A549 (cell line): ENCODE measurements around the gene NTSR1. TPM values are rescaled to one million over a fixed set of nuclear protein-coding genes. Genes with fewer than 3 reads are reported as not detected.

Source experiments
- ATAC-seq, 2 experiments: fragments of 200-7000 bp in 1 of 2; fragments of >200 bp in 1 of 2; cut with Nextera tagmentation in 1 of 2; cut with Tn5 transposase in 1 of 2; 3 replicates each; pipeline versions ENCODE4 v1.8.0 to v1.9.1; 2018 to 2020; ENCODE audit warnings: mild to moderate bottlenecking in 1 of 2, moderate library complexity in 1 of 2
- CTCF ChIA-PET: fragments of 300-600 bp; sonication (Branson Sonifier 250); formaldehyde crosslinking; extraction: SDS; loops from one replicate; lab custom pipeline; 2021; ENCODE audit warnings: antibody characterized with exemption, inconsistent platforms; lab: Yijun Ruan, JAX
- POLR2A ChIA-PET: fragments of 350-600 bp; formaldehyde crosslinking; extraction: SDS; loops from one replicate; lab custom pipeline; 2021; ENCODE audit warnings: antibody characterized with exemption, inconsistent platforms; lab: Yijun Ruan, JAX
- DNase-seq, 2 experiments: peaks; one replicate each; pipeline versions ENCODE4 v3.0.0 to v3.0.0-alpha.2; 2011 to 2016; ENCODE audit warnings: low read depth in 1 of 2, low spot score in 1 of 2
- FAIRE-seq: peaks from 2 replicates; lab custom pipeline; 2011; peaks lifted over from hg19 to GRCh38; lab: Jason Lieb, UNC
- H3K27ac ChIP-seq, 2 experiments: fragments of >200 bp; sonication (Bioruptor Twin); formaldehyde crosslinking; 3 replicates each; pipeline ENCODE4 v1.5.1; 2016 to 2017
- H3K4me1 ChIP-seq: fragments of >200 bp; sonication (Bioruptor Twin); formaldehyde crosslinking; 3 replicates; pipeline ENCODE4 v1.6.1; 2016
- H3K4me2 ChIP-seq: fragments of >200 bp; sonication (Bioruptor Twin); formaldehyde crosslinking; 3 replicates; pipeline ENCODE4 v1.6.1; 2016
- H3K4me3 ChIP-seq: fragments of >200 bp; sonication (Bioruptor Twin); formaldehyde crosslinking; 3 replicates; pipeline ENCODE4 v1.5.1; 2016
- H3K9me3 ChIP-seq: fragments of >200 bp; sonication (Bioruptor Twin); formaldehyde crosslinking; 3 replicates; pipeline ENCODE4 v1.6.1; 2016
- CBX8 ChIP-seq: fragments of 200-600 bp; sonication (generic); IDR thresholded peaks from 2 replicates; pipeline ENCODE4 v1.6.1; 2016
- CEBPB ChIP-seq, 2 experiments: fragments of >200 bp in 1 of 2; sonication (Bioruptor Twin) in 1 of 2; formaldehyde crosslinking in 1 of 2; IDR thresholded peaks; 2 replicates each; pipeline ENCODE4 v1.6.1; 2012 to 2016
- CHD2 ChIP-seq: fragments of 150-350 bp; IDR thresholded peaks from 2 replicates; pipeline ENCODE4 v1.6.1; 2014; ENCODE audit warnings: low read length; ENCODE audit not compliant: partially characterized antibody
- EHF ChIP-seq: fragments of 250-450 bp; sonication (Bioruptor Pico); IDR thresholded peaks from 2 replicates; pipeline ENCODE4 v1.5.0; 2020; ENCODE audit warnings: mild to moderate bottlenecking
- EHMT2 ChIP-seq: fragments of 200-600 bp; sonication (generic); IDR thresholded peaks from 2 replicates; pipeline ENCODE4 v1.6.1; 2016; ENCODE audit warnings: antibody characterized with exemption, low read depth, mild to moderate bottlenecking, moderate library complexity
- FOSB ChIP-seq: fragments of 250-450 bp; sonication (Bioruptor Pico); IDR thresholded peaks from 2 replicates; pipeline ENCODE4 v1.5.0; 2020; ENCODE audit warnings: mild to moderate bottlenecking, moderate library complexity
- FOSL2 ChIP-seq, 2 experiments: fragments of 450-650 bp in 1 of 2; fragments of >200 bp in 1 of 2; sonication (Bioruptor Twin) in 1 of 2; formaldehyde crosslinking; IDR thresholded peaks; 2 replicates each; pipeline versions ENCODE4 v1.5.0 to v1.6.1; 2016 to 2020; ENCODE audit warnings: mild to moderate bottlenecking in 1 of 2, moderate library complexity in 1 of 2
- HOXA7 ChIP-seq: fragments of 250-450 bp; sonication (Bioruptor Pico); IDR thresholded peaks from 2 replicates; pipeline ENCODE4 v1.5.0; 2020; ENCODE audit warnings: mild to moderate bottlenecking, moderate library complexity
- HOXB13 ChIP-seq: fragments of 250-450 bp; sonication (Bioruptor Pico); IDR thresholded peaks from 2 replicates; pipeline ENCODE4 v1.5.0; 2020; ENCODE audit warnings: low read depth, mild to moderate bottlenecking, moderate library complexity
- HOXB5 ChIP-seq: fragments of 250-450 bp; sonication (Bioruptor Pico); IDR thresholded peaks from 2 replicates; pipeline ENCODE4 v1.5.0; 2020; ENCODE audit warnings: mild to moderate bottlenecking, moderate library complexity
- JUN ChIP-seq, 2 experiments: fragments of >200 bp; sonication (Bioruptor Twin); formaldehyde crosslinking; IDR thresholded peaks; 2 replicates in 1 of 2; 3 replicates in 1 of 2; pipeline ENCODE4 v1.6.1; 2016 to 2017
- JUNB ChIP-seq: fragments of >200 bp; sonication (Bioruptor Twin); formaldehyde crosslinking; IDR thresholded peaks from 2 replicates; pipeline ENCODE4 v1.6.1; 2016
- KDM1A ChIP-seq: fragments of 200-600 bp; sonication (generic); IDR thresholded peaks from 2 replicates; pipeline ENCODE4 v1.6.1; 2016; ENCODE audit warnings: low read depth, mild to moderate bottlenecking
- MAZ ChIP-seq: fragments of 150-350 bp; IDR thresholded peaks from 2 replicates; pipeline ENCODE4 v1.6.1; 2014; ENCODE audit warnings: antibody characterized with exemption, low read depth, low read length, borderline replicate concordance
- NR3C1 ChIP-seq: fragments of >200 bp; sonication (Bioruptor Twin); formaldehyde crosslinking; IDR thresholded peaks from 3 replicates; pipeline ENCODE4 v1.6.1; 2017
- PHF8 ChIP-seq: fragments of 200-600 bp; sonication (generic); IDR thresholded peaks from 2 replicates; pipeline ENCODE4 v1.6.1; 2016; ENCODE audit warnings: low read depth, mild to moderate bottlenecking, antibody characterized with exemption, moderate library complexity, borderline replicate concordance
- POLR2A ChIP-seq: IDR thresholded peaks from 2 replicates; pipeline ENCODE4 v1.6.1; 2012; ENCODE audit warnings: mild to moderate bottlenecking, low read length
- POLR2AphosphoS2 ChIP-seq: conservative IDR thresholded peaks from 2 replicates; pipeline ENCODE4 v1.6.1; 2012; ENCODE audit warnings: low read length, improper control_type of control experiment, inconsistent platforms
- RAD21 ChIP-seq, 2 experiments: fragments of >200 bp in 1 of 2; sonication (Bioruptor Twin) in 1 of 2; formaldehyde crosslinking in 1 of 2; IDR thresholded peaks in 1 of 2; conservative IDR thresholded peaks in 1 of 2; 2 replicates in 1 of 2; 3 replicates in 1 of 2; pipeline ENCODE4 v1.6.1; 2012 to 2018; ENCODE audit warnings: inconsistent platforms in 1 of 2
- RFX5 ChIP-seq: fragments of 450-650 bp; IDR thresholded peaks from 2 replicates; pipeline ENCODE4 v1.7.1; 2014; ENCODE audit warnings: antibody characterized with exemption, mild to moderate bottlenecking, moderate library complexity
- RNF2 ChIP-seq: fragments of 200-600 bp; sonication (generic); IDR thresholded peaks from 2 replicates; pipeline ENCODE4 v1.6.1; 2016; ENCODE audit warnings: low read depth, mild to moderate bottlenecking, antibody characterized with exemption, moderate library complexity, borderline replicate concordance
- ZC3H11A ChIP-seq: fragments of 450-650 bp; IDR thresholded peaks from 2 replicates; pipeline ENCODE4 v1.6.1; 2014; ENCODE audit warnings: antibody characterized with exemption, mild to moderate bottlenecking
- ZFP36 ChIP-seq: fragments of 450-650 bp; IDR thresholded peaks from 2 replicates; pipeline ENCODE4 v1.6.1; 2014; ENCODE audit warnings: borderline replicate concordance; ENCODE audit not compliant: partially characterized antibody
- ZNF302 ChIP-seq: fragments of 250-450 bp; sonication (Bioruptor Pico); IDR thresholded peaks from 2 replicates; pipeline ENCODE4 v1.9.0; 2021; ENCODE audit warnings: inconsistent platforms, mild to moderate bottlenecking, moderate library complexity
- ZSCAN20 ChIP-seq: fragments of 250-450 bp; sonication (Bioruptor Pico); IDR thresholded peaks from 2 replicates; pipeline ENCODE4 v1.8.0; 2022; ENCODE audit warnings: mild to moderate bottlenecking, moderate library complexity
- WGBS: methylation state at CpG from one replicate; pipeline ENCODE4 v1.1.6; 2017; ENCODE audit errors: missing lambda C conversion rate; 5-methylcytosine and 5-hydroxymethylcytosine counted together
- polyA plus RNA-seq, 4 experiments: library from polyadenylated mRNA; depleted of rRNA in 3 of 4; stranded (reverse); fragments of >200 nt; fragmentation: RNase III in 1 of 4; extraction: RNeasy Plus Mini Kit Qiagen cat#74134 plus additional on column Dnase treatment in 1 of 4; gene quantifications; 2 replicates in 3 of 4; 3 replicates in 1 of 4; pipeline ENCODE4 v1.2.3, GENCODE V29; 2011 to 2017
- TF ChIP-seq, protein P1 (sequence below): IDR thresholded peaks from 2 replicates; pipeline ENCODE4 v1.6.1; 2012; ENCODE audit warnings: low read depth, borderline replicate concordance
- TF ChIP-seq, protein P2 (sequence below): fragments of 250-450 bp; sonication (Bioruptor Pico); IDR thresholded peaks from 2 replicates; pipeline ENCODE4 v1.5.0; 2020; ENCODE audit warnings: low read depth, mild to moderate bottlenecking, moderate library complexity
- TF ChIP-seq, protein P3 (sequence below): fragments of 250-450 bp; sonication (Bioruptor Pico); IDR thresholded peaks from 2 replicates; pipeline ENCODE4 v1.5.0; 2021; ENCODE audit warnings: mild to moderate bottlenecking, moderate library complexity, borderline replicate concordance
- TF ChIP-seq, protein P4 (sequence below): fragments of 450-650 bp; IDR thresholded peaks from 2 replicates; pipeline ENCODE4 v1.6.1; 2014; ENCODE audit warnings: antibody characterized with exemption

NTSR1 gene
- polyA plus RNA-seq, 2 of the 4 experiments (the other 2 are of a cell fraction): 0.03 TPM; not detected in 1

DNA sequence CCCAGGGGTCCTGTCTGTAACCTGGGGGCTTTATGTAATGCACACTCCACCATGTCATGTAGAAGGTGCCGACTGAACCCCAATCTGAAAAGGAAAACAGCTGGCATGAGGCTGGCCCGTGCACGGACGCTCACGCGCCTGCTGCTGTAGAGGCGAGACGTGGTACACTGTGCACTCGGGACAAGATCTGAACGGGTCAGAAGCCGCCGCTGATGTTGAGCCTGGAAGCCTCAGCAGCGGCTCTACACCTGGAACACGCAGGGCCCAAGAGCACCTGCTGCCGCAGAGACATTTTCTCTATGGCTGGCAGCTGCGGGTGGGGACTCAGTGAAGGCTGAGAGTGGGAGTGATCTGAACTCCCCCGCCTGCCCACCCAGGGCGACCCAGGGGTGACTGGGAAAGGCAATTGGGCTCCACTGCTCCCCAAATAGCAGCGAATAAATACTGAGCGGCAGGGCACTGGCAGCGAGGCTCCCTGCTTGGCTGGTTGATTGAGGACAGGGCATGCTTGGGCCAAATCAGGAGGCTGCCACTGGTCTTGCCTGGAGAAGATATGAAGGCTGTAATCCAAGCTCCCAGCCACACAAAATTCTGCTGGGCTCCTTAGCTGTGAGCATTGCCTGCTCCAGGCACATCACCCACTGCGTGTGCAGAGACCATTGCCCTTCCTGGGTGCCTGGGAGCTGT is 93.5 kb downstream of the NTSR1 start:
- TF ChIP-seq POLR2AphosphoS2: no peak
- no peak for TF ChIP-seq HOXB13 (CRISPR knock-in tag)
- TF ChIP-seq ZFP36: no peak
- TF ChIP-seq CHD2: no peak
- TF ChIP-seq NR3C1: no peak
- no peak for TF ChIP-seq MAZ
- TF ChIP-seq RAD21 (conservative IDR thresholded peaks at IDR 0.05 in 1 of 2, IDR thresholded peaks at IDR 0.05 in 1 of 2): no peak
- TF ChIP-seq, protein P1, sequence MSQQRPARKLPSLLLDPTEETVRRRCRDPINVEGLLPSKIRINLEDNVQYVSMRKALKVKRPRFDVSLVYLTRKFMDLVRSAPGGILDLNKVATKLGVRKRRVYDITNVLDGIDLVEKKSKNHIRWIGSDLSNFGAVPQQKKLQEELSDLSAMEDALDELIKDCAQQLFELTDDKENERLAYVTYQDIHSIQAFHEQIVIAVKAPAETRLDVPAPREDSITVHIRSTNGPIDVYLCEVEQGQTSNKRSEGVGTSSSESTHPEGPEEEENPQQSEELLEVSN: no peak
- no peak for TF ChIP-seq PHF8
- no peak for TF ChIP-seq FOSB
- TF ChIP-seq EHMT2: no peak
- no peak for TF ChIP-seq EHF (CRISPR knock-in tag)
- no peak for TF ChIP-seq POLR2A
- no peak for TF ChIP-seq JUNB
- TF ChIP-seq FOSL2 (IDR thresholded peaks at IDR 0.05): no peak
- no peak for TF ChIP-seq FOSL2 (CRISPR knock-in tag; IDR thresholded peaks at IDR 0.05)
- CTCF ChIA-PET: interaction anchor here (2.5 kb wide), 1 partner anchor 10 kb away, joined by 13 read pairs; no protein-coding TSS in a partner anchor
- Histone ChIP-seq H3K4me2 (no peak overlapping the region), H3K9me3 (no peaks in the 10 kb centered on the region), H3K4me3 (no peak overlapping the region), H3K27ac (no peak overlapping the region), H3K4me1 (peaks cover 29% of the 10 kb centered on the region)
- WGBS: 92% methylated on average over 21 of the region's 22 CpGs
- POLR2A ChIA-PET: interaction anchor here (1.0 kb wide), 1 partner anchor 8 kb away, joined by 3 read pairs; no protein-coding TSS in a partner anchor
- no peak for ATAC-seq
- FAIRE-seq: no peak
- no peak for DNase-seq

DNA sequence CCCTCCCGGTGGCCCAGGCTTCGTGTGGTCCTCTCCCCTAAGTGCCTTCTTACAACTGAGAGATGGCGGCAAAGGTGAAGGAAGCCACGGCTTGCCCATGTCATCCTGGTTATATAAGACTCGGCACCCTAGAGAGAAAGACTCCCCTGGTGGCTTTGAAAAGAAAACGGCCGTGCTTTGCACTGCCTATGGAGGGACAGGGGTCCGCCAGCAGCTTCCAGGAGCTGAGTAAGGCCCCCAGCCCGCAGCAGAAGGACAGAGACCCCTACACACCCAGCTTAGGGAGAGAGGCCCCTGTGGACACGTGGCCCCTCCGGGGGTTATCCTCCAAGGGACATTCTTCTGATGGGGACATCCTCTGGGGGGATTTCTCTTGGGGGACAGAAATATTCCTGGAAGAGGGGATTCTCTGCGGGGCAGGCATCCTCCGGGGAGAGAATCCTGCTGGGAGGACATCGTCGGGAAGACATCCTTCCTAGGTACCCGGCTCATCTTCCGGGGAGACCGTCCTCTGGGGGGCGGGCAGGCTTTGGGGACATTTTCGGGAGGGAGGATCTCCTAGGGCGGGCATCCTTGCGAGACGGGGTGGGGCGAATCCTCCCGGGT is 95.5 kb downstream of the NTSR1 start:
- FAIRE-seq: no peak
- no peak for DNase-seq
- CTCF ChIA-PET: interaction anchor here (1.0 to 6.4 kb wide), 3 partner anchors 19 to 394 kb away, joined by 4 to 60 read pairs (median 4); no protein-coding TSS in a partner anchor
- H3K4me2 ChIP-seq: peak overlapping the region; percentile 99
- H3K4me3 ChIP-seq: peak overlapping the region; percentile 95
- H3K27ac ChIP-seq: peak overlapping the region; percentile 92 to 99
- 44% methylated on average over 20 of the region's 25 CpGs for WGBS
- peaks cover 17% of the 10 kb centered on the region for H3K4me1 ChIP-seq
- POLR2A ChIA-PET: no interaction called here
- H3K9me3 ChIP-seq: no peaks in the 10 kb centered on the region
- ATAC-seq: peak; percentile 19 to 21; a peak in 2 of 6 replicates
- TF ChIP-seq, protein P2, sequence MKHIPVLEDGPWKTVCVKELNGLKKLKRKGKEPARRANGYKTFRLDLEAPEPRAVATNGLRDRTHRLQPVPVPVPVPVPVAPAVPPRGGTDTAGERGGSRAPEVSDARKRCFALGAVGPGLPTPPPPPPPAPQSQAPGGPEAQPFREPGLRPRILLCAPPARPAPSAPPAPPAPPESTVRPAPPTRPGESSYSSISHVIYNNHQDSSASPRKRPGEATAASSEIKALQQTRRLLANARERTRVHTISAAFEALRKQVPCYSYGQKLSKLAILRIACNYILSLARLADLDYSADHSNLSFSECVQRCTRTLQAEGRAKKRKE (CRISPR knock-in tag): no peak
- no peak for TF ChIP-seq POLR2AphosphoS2
- no peak for TF ChIP-seq KDM1A
- TF ChIP-seq, protein P3, sequence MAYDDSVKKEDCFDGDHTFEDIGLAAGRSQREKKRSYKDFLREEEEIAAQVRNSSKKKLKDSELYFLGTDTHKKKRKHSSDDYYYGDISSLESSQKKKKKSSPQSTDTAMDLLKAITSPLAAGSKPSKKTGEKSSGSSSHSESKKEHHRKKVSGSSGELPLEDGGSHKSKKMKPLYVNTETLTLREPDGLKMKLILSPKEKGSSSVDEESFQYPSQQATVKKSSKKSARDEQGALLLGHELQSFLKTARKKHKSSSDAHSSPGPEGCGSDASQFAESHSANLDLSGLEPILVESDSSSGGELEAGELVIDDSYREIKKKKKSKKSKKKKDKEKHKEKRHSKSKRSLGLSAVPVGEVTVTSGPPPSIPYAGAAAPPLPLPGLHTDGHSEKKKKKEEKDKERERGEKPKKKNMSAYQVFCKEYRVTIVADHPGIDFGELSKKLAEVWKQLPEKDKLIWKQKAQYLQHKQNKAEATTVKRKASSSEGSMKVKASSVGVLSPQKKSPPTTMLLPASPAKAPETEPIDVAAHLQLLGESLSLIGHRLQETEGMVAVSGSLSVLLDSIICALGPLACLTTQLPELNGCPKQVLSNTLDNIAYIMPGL (CRISPR knock-in tag): no peak
- no peak for TF ChIP-seq EHF (CRISPR knock-in tag)
- TF ChIP-seq HOXB5: no peak
- TF ChIP-seq ZNF302: no peak
- TF ChIP-seq RNF2: no peak
- TF ChIP-seq CBX8: no peak
- TF ChIP-seq, protein P4, sequence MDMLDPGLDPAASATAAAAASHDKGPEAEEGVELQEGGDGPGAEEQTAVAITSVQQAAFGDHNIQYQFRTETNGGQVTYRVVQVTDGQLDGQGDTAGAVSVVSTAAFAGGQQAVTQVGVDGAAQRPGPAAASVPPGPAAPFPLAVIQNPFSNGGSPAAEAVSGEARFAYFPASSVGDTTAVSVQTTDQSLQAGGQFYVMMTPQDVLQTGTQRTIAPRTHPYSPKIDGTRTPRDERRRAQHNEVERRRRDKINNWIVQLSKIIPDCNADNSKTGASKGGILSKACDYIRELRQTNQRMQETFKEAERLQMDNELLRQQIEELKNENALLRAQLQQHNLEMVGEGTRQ: no peak
- no peak for TF ChIP-seq ZSCAN20
- no peak for TF ChIP-seq MAZ
- no peak for TF ChIP-seq CEBPB (IDR thresholded peaks at IDR 0.05)
- TF ChIP-seq, protein P1: no peak
- TF ChIP-seq HOXA7 (CRISPR knock-in tag): no peak
- no peak for TF ChIP-seq EHMT2
- TF ChIP-seq JUN (IDR thresholded peaks at IDR 0.05): no peak
- TF ChIP-seq RFX5: no peak
- no peak for TF ChIP-seq ZC3H11A
- TF ChIP-seq FOSL2 (IDR thresholded peaks at IDR 0.05): no peak
- no peak for TF ChIP-seq FOSL2 (CRISPR knock-in tag; IDR thresholded peaks at IDR 0.05)
